ENCODE results near the gene KDM1B. TPM values are rescaled to one million over a fixed set of nuclear protein-coding genes. Genes with fewer than 3 reads are reported as not detected.
A peak's percentile ranks its signal among the peaks of the same experiment; 100 is the strongest.
"Not testable (repeated sequence)": the region's sequence is repeated elsewhere in the genome, so short reads cannot be mapped to it uniquely, and the experiment has no call there.

KDM1B gene
- total RNA-seq, 1 donor = 17.3 TPM

- no peak for DNase-seq (ENCODE audit: low read depth)
- no peak for TF ChIP-seq CTCF (IDR thresholded peaks at IDR 0.05; ENCODE audit: insufficient read depth, low read depth, low read length)
- H3K4me3 ChIP-seq (ENCODE audit: low read depth, low read length) = no peak overlapping the region
Measured at GRCh38 chr6:18147616-18148015, 7.6 kb upstream of the KDM1B start.

GRCh38 chr6:18148304-18149025 lies 6.8 kb upstream of the KDM1B start:
- no peak for TF ChIP-seq CTCF (IDR thresholded peaks at IDR 0.05; ENCODE audit: insufficient read depth, low read depth, low read length)
- no peak overlapping the region for H3K4me3 ChIP-seq (ENCODE audit: low read depth, low read length)
- peak; percentile 94 for DNase-seq (ENCODE audit: low read depth)

- not testable (repeated sequence) for DNase-seq (ENCODE audit: low read depth); H3K4me3 ChIP-seq (ENCODE audit: low read depth, low read length)
Measured at GRCh38 chr6:18151391-18151790, 3.8 kb upstream of the KDM1B start.

GRCh38 chr6:18151801-18152200 lies 3.4 kb upstream of the KDM1B start:
- no peak for TF ChIP-seq CTCF (IDR thresholded peaks at IDR 0.05; ENCODE audit: insufficient read depth, low read depth, low read length)
- no peak overlapping the region for H3K4me3 ChIP-seq (ENCODE audit: low read depth, low read length)
- DNase-seq (ENCODE audit: low read depth) = no peak

- DNase-seq (ENCODE audit: low read depth) = no peak
- TF ChIP-seq CTCF (IDR thresholded peaks at IDR 0.05; ENCODE audit: insufficient read depth, low read depth, low read length) = no peak
- no peak overlapping the region for H3K4me3 ChIP-seq (ENCODE audit: low read depth, low read length)
Measured at GRCh38 chr6:18153311-18153703, 1.9 kb upstream of the KDM1B start.

- H3K4me3 ChIP-seq (ENCODE audit: low read depth, low read length) = peak within 1 kb of the TSS; percentile 98
- no peak for DNase-seq (ENCODE audit: low read depth)
- TF ChIP-seq CTCF (IDR thresholded peaks at IDR 0.05; ENCODE audit: insufficient read depth, low read depth, low read length) = no peak
Measured at GRCh38 chr6:18154507-18155149, 594 bp upstream of the KDM1B start, which contains the start of gene TPMT. TSS of gene TPMT (minus strand) at chr6:18155077. CDS start at chr6:18149127, 5,950 bp downstream.

GRCh38 chr6:18155864-18156421 lies 721 bp downstream of the KDM1B start:
- H3K4me3 ChIP-seq (ENCODE audit: low read depth, low read length) = peak overlapping the region; percentile 98
- peak; percentile 38 for TF ChIP-seq CTCF (IDR thresholded peaks at IDR 0.05; ENCODE audit: insufficient read depth, low read depth, low read length)
- peak; percentile 39 for DNase-seq (ENCODE audit: low read depth)

All from fibroblast of villous mesenchyme (primary cell).